Endothelial cell of umbilical vein (primary cell): Measurements from ENCODE around the gene TMEM59. TPM values are rescaled to one million over a fixed set of nuclear protein-coding genes. Genes with fewer than 3 reads are reported as not detected.

ENCODE experiments used
- BruUV-seq: library from RNA; stranded (reverse); fragments of 400-500 nt; replicated peaks from 2 replicates; lab custom pipeline; 2021; lab: Mats Ljungman, UMichigan
- CTCF ChIA-PET: fragments of 300-600, 350-600 bp; sonication (Branson Sonifier 250); formaldehyde crosslinking; loops from one replicate; lab custom pipeline; 2021; ENCODE audit warnings: antibody characterized with exemption, inconsistent platforms; lab: Charles Lee
- POLR2A ChIA-PET: fragments of 300-600, 350-600 bp; sonication (Branson Sonifier 250); formaldehyde crosslinking; loops from one replicate; lab custom pipeline; 2021; ENCODE audit warnings: antibody characterized with exemption, inconsistent platforms; lab: Charles Lee
- DNase-seq: peaks from one replicate; pipeline ENCODE4 v3.0.0-alpha.2; 2011; ENCODE audit warnings: low read depth, low spot score
- FAIRE-seq: peaks from 2 replicates; lab custom pipeline; 2011; peaks lifted over from hg19 to GRCh38; lab: Jason Lieb, UNC
- H2AFZ ChIP-seq: 2 replicates; pipeline ENCODE4 v1.6.0; 2012; ENCODE audit warnings: low read depth, low read length, control low read depth, inconsistent platforms
- H3K27ac ChIP-seq: 2 replicates; pipeline ENCODE4 v1.5.1; 2011; ENCODE audit warnings: low read depth, mild to moderate bottlenecking, control low read depth, low read length, moderate library complexity; ENCODE audit not compliant: insufficient read depth
- H3K27me3 ChIP-seq, 2 experiments: 2 replicates each; pipeline versions ENCODE4 v1.6.0 to v1.6.1; 2011; ENCODE audit warnings: low read length in 2 of 2, mixed read lengths in 1 of 2; ENCODE audit not compliant: control insufficient read depth in 2 of 2, insufficient read depth in 2 of 2
- H3K36me3 ChIP-seq, 2 experiments: 2 replicates in 1 of 2; 3 replicates in 1 of 2; pipeline ENCODE4 v1.5.1; 2011; ENCODE audit warnings: low read length in 2 of 2, mild to moderate bottlenecking in 1 of 2, moderate library complexity in 1 of 2; ENCODE audit not compliant: control insufficient read depth in 2 of 2, insufficient read depth in 2 of 2; ENCODE audit errors: extremely low read depth in 1 of 2
- H3K4me1 ChIP-seq: 3 replicates; pipeline ENCODE4 v1.5.1; 2011; ENCODE audit warnings: mild to moderate bottlenecking, low read length; ENCODE audit not compliant: control insufficient read depth, insufficient read depth; ENCODE audit errors: extremely low read depth
- H3K4me2 ChIP-seq: 2 replicates; pipeline ENCODE4 v1.6.1; 2011; ENCODE audit warnings: low read length, control low read depth, mixed read lengths; ENCODE audit not compliant: insufficient read depth
- H3K4me3 ChIP-seq, 3 experiments: fragments of 200-600 bp in 1 of 3; sonication (generic), shearing (Covaris generic) in 1 of 3; replicated peaks in 1 of 3; 2 replicates each; pipeline ENCODE4 v1.5.1; 2011 to 2016; ENCODE audit warnings: control low read depth in 3 of 3, low read length in 3 of 3, mild to moderate bottlenecking in 2 of 3, inconsistent platforms in 1 of 3, low read depth in 1 of 3, moderate library complexity in 1 of 3; ENCODE audit not compliant: insufficient read depth in 1 of 3
- H3K79me2 ChIP-seq: 2 replicates; pipeline ENCODE4 v1.6.0; 2012; ENCODE audit warnings: low read length, inconsistent platforms; ENCODE audit not compliant: control insufficient read depth, insufficient read depth
- H3K9ac ChIP-seq: replicated peaks from 2 replicates; pipeline ENCODE3; 2011; ENCODE audit warnings: low read length, control low read depth; ENCODE audit not compliant: insufficient read depth; ENCODE audit errors: extremely low read depth
- H3K9me1 ChIP-seq: replicated peaks from 3 replicates; pipeline ENCODE4 v1.6.0; 2011; ENCODE audit warnings: mild to moderate bottlenecking, low read length; ENCODE audit not compliant: control insufficient read depth, insufficient read depth; ENCODE audit errors: extremely low read depth
- H3K9me3 ChIP-seq: replicated peaks from 2 replicates; pipeline ENCODE4 v1.5.1; 2012; ENCODE audit warnings: low read length, inconsistent platforms; ENCODE audit not compliant: control insufficient read depth, insufficient read depth
- H4K20me1 ChIP-seq: replicated peaks from 2 replicates; pipeline ENCODE3; 2011; ENCODE audit warnings: mild to moderate bottlenecking, low read length; ENCODE audit not compliant: control insufficient read depth, insufficient read depth; ENCODE audit errors: extremely low read depth
- FOS ChIP-seq: IDR thresholded peaks from 2 replicates; pipeline ENCODE4 v1.6.1; 2011; ENCODE audit warnings: mild to moderate bottlenecking, low read length, moderate library complexity, borderline replicate concordance; ENCODE audit not compliant: insufficient read depth
- GATA2 ChIP-seq: IDR thresholded peaks from 2 replicates; pipeline ENCODE4 v1.7.0; 2011; ENCODE audit warnings: low read depth, mild to moderate bottlenecking, moderate library complexity, mixed read lengths, low read length; ENCODE audit not compliant: insufficient read length, insufficient read depth
- JUN ChIP-seq: IDR thresholded peaks from 2 replicates; pipeline ENCODE4 v1.6.1; 2011; ENCODE audit warnings: borderline replicate concordance, low read depth; ENCODE audit not compliant: insufficient read length, insufficient read depth
- MYC ChIP-seq: IDR thresholded peaks from one replicate; pipeline ENCODE4 v1.6.1; 2011; ENCODE audit warnings: mild to moderate bottlenecking, low read depth, low read length
- POLR2A ChIP-seq: IDR thresholded peaks from 2 replicates; pipeline ENCODE4 v1.6.1; 2012; ENCODE audit warnings: low read depth, mild to moderate bottlenecking, control low read depth, low read length
- dilution Hi-C: fragments of 300-500 bp; cut with MboI; formaldehyde crosslinking; loops from one replicate; pipeline ENCODE4 v1.15.0; 2019; ENCODE audit warnings: low sequenced_read_pairs; ENCODE audit not compliant: extremely low pct_ligation_motif_present
- intact Hi-C: fragments of 100-400 bp; cut with micrococcal nuclease; formaldehyde crosslinking; loops from one replicate; pipeline ENCODE4 v1.10.0; 2022
- polyA plus RNA-seq, 4 experiments: library from polyadenylated mRNA; depleted of rRNA in 3 of 4; stranded (reverse) in 3 of 4; unstranded in 1 of 4; fragments of >200 nt; gene quantifications; 2 replicates each; pipeline versions ENCODE4 v1.2.1 to v1.2.3, GENCODE V29; 2011 to 2012; ENCODE audit warnings: missing spikeins in 1 of 4
- total RNA-seq: library from RNA; stranded (reverse); gene quantifications from 2 replicates; pipeline ENCODE4 v1.2.3, GENCODE V29; 2021
- TF ChIP-seq, protein P1 (sequence below): IDR thresholded peaks from 2 replicates; pipeline ENCODE4 v1.6.1; 2011; ENCODE audit not compliant: insufficient read depth, insufficient read length

The TMEM59 gene
- total and polyA plus RNA-seq, 2 donors (not counting 3 experiments of a cell fraction or from before 2014, with no cell fraction given): 196 to 281 TPM

DNA sequence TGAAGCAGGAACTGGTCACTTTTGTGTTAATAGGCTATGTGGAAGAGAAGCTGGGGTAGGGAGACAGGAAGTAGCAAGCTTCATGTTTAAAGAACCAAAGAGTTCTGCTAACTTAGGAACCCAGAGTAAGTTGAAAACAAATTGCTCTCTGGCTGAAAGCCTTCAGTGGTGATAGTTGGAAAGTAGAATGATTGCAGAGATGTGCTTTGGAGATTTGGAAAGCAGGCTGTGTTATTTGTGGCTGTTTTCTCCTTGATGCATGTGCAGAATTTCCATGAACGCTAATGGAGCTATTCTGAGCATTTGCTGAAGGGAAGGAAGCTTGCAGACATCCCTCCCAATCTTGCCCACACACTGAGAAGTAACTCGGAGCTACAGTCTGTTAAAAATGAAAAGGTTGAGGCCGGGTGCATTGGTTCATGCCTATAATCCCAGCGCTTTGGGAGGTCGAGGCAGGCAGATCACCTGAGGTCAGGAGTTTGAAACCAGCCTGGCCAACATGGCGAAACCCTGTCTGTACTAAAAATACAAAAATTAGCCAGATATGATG is 46.1 kb upstream of the TMEM59 start:
- intact Hi-C loops (no loop called here), dilution Hi-C loops (no loop called here)
- FAIRE-seq (no peak), DNase-seq (no peak)
- Histone ChIP-seq H3K27me3 (no peaks in the 10 kb centered on the region), H2AFZ (no peak overlapping the region), H3K4me2 (no peak overlapping the region), H3K36me3 (no peaks in the 10 kb centered on the region), H3K27ac (no peak overlapping the region), H3K4me3 (no peak overlapping the region), H3K4me1 (peaks cover 5% of the 10 kb centered on the region), H3K9ac (no peak overlapping the region), H3K9me3 (no peaks in the 10 kb centered on the region), H3K79me2 (no peaks in the 10 kb centered on the region), H4K20me1 (no peaks in the 10 kb centered on the region), H3K9me1 (no peaks in the 10 kb centered on the region)
- POLR2A ChIA-PET: no interaction called here
- CTCF ChIA-PET: interaction anchor here (1.9 to 2.3 kb wide), 2 partner anchors 18 to 22 kb away, joined by 6 to 8 read pairs; no protein-coding TSS in a partner anchor
- TF ChIP-seq GATA2: no peak
- TF ChIP-seq, protein P1, sequence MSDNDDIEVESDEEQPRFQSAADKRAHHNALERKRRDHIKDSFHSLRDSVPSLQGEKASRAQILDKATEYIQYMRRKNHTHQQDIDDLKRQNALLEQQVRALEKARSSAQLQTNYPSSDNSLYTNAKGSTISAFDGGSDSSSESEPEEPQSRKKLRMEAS: no peak
- no peak for TF ChIP-seq MYC
- TF ChIP-seq JUN: no peak
- no peak for TF ChIP-seq FOS
- BruUV-seq: no TSS peak

DNA sequence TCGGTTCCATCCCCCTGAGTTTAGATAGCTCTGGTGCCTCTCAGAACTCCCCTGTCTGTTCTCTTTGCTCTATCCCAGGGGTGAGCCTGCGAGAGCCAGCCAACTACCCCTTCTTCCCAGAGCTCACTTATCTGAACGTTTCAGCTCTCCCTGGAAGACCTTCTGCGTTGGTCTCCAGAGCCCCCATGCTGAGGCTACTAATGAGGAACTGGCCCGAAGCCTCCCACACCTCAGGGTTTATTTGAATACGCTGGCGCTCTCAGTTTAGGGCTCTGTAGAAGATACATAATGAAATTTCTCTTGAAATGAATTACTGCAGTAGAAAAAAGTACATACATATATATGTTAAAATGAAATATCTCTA is 43.9 kb upstream of the TMEM59 start:
- CTCF ChIA-PET: interaction anchor here (1.5 kb wide), 1 partner anchor 15 kb away, joined by 3 read pairs; no protein-coding TSS in a partner anchor
- Histone ChIP-seq H3K4me2 (no peak overlapping the region), H3K79me2 (no peaks in the 10 kb centered on the region), H2AFZ (no peak overlapping the region), H3K4me3 (no peak overlapping the region), H3K27me3 (no peaks in the 10 kb centered on the region), H3K36me3 (no peaks in the 10 kb centered on the region), H3K9me3 (no peaks in the 10 kb centered on the region), H3K4me1 (peaks cover 5% of the 10 kb centered on the region), H3K9me1 (no peaks in the 10 kb centered on the region), H3K9ac (no peak overlapping the region), H4K20me1 (no peaks in the 10 kb centered on the region), H3K27ac (no peak overlapping the region)
- no peak for DNase-seq
- no peak for FAIRE-seq
- POLR2A ChIA-PET: no interaction called here
- intact Hi-C loops: no loop called here
- dilution Hi-C loops: no loop called here
- no TSS peak for BruUV-seq
- TF ChIP-seq FOS (no peak), JUN (no peak), POLR2A (no peak), MYC (no peak)
- TF ChIP-seq, protein P1: no peak
